ENCODE results near the gene RAB5A. TPM values are rescaled to one million over a fixed set of nuclear protein-coding genes. Genes with fewer than 3 reads are reported as not detected.
"Not testable (repeated sequence)": the region's sequence is repeated elsewhere in the genome, so short reads cannot be mapped to it uniquely, and the experiment has no call there.

RAB5A gene
- total RNA-seq, 1 experiment from 2014 or later, result 102 TPM

DNA sequence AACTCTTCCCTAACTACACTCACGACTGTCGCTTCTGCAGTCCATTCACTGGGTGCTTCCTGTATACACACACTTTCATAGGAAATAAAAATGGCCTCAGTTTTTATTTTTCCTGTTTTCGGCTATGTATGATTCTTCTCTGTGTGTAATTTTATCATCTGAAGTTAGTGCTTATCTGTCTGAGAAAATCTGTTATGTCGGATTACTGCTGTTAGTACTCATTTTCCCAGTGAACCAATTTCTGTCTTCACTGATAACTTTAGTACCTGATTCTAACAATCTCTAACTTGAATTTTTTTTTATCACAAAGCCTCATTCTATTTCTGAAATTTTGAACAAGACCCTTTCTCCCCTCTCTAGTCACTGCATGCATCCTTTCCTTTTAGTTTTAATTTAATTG is 20.9 kb downstream of the RAB5A start:
- intact Hi-C loops (cut with micrococcal nuclease), result no loop called here
- BruUV-seq (replicated peaks), result no TSS peak
- POLR2A ChIA-PET, result no interaction called here
- no peak for DNase-seq (ENCODE audit: unreplicated experiment)
- CTCF ChIA-PET, result no interaction called here
- peaks cover 20% of the 10 kb centered on the region for H3K36me3 Mint-ChIP-seq (ENCODE audit: insufficient read depth, unreplicated experiment)
- no peaks in the 10 kb centered on the region for H3K9me3 Mint-ChIP-seq (ENCODE audit: unreplicated experiment)
- no peak overlapping the region for H3K27ac Mint-ChIP-seq (ENCODE audit: low read depth, unreplicated experiment)
- H3K4me1 Mint-ChIP-seq (ENCODE audit: insufficient read depth, unreplicated experiment), result peaks cover 22% of the 10 kb centered on the region
- H3K27me3 Mint-ChIP-seq (ENCODE audit: insufficient read depth, unreplicated experiment), result no peaks in the 10 kb centered on the region
- no peak overlapping the region for H3K4me3 Mint-ChIP-seq (ENCODE audit: unreplicated experiment)
- TF ChIP-seq, protein P1, sequence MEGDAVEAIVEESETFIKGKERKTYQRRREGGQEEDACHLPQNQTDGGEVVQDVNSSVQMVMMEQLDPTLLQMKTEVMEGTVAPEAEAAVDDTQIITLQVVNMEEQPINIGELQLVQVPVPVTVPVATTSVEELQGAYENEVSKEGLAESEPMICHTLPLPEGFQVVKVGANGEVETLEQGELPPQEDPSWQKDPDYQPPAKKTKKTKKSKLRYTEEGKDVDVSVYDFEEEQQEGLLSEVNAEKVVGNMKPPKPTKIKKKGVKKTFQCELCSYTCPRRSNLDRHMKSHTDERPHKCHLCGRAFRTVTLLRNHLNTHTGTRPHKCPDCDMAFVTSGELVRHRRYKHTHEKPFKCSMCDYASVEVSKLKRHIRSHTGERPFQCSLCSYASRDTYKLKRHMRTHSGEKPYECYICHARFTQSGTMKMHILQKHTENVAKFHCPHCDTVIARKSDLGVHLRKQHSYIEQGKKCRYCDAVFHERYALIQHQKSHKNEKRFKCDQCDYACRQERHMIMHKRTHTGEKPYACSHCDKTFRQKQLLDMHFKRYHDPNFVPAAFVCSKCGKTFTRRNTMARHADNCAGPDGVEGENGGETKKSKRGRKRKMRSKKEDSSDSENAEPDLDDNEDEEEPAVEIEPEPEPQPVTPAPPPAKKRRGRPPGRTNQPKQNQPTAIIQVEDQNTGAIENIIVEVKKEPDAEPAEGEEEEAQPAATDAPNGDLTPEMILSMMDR (IDR thresholded peaks at IDR 0.05; ENCODE audit: unreplicated experiment), result no peak

DNA sequence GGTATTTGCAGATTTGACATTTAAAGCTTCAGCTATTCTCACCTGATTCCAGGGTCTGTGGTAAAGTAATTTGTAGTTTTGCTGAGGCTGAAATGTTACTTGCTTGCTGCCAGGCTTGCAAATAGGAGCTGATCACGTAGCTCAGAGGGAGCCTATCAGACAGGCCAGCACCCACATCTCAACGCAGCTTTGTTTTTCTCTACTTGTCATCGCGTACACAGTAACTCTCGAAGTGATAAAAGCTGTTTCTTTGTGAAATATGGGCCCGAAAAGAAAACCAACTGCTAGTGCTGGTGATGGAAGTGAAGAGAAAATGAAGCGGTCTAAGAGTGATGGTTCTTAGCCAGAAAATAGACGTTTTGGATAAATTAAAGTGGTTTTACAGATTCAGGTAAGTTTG is 23.4 kb downstream of the RAB5A start:
- peaks cover 38% of the 10 kb centered on the region for H3K36me3 Mint-ChIP-seq (ENCODE audit: insufficient read depth, unreplicated experiment)
- TF ChIP-seq, protein P1 (IDR thresholded peaks at IDR 0.05; ENCODE audit: unreplicated experiment), result no peak
- ChIA-PET POLR2A (interaction anchor here (0.6 kb wide), 1 partner anchor 372 kb away, joined by 3 read pairs; no protein-coding TSS in a partner anchor), CTCF (no interaction called here)
- peaks cover 22% of the 10 kb centered on the region for H3K4me1 Mint-ChIP-seq (ENCODE audit: insufficient read depth, unreplicated experiment)
- no peak for DNase-seq (ENCODE audit: unreplicated experiment)
- H3K4me3 Mint-ChIP-seq (ENCODE audit: unreplicated experiment), result no peak overlapping the region
- BruUV-seq (replicated peaks), result no TSS peak
- no peak overlapping the region for H3K27ac Mint-ChIP-seq (ENCODE audit: low read depth, unreplicated experiment)
- no peaks in the 10 kb centered on the region for H3K27me3 Mint-ChIP-seq (ENCODE audit: insufficient read depth, unreplicated experiment)
- no peaks in the 10 kb centered on the region for H3K9me3 Mint-ChIP-seq (ENCODE audit: unreplicated experiment)
- intact Hi-C loops (cut with micrococcal nuclease), result no loop called here

DNA sequence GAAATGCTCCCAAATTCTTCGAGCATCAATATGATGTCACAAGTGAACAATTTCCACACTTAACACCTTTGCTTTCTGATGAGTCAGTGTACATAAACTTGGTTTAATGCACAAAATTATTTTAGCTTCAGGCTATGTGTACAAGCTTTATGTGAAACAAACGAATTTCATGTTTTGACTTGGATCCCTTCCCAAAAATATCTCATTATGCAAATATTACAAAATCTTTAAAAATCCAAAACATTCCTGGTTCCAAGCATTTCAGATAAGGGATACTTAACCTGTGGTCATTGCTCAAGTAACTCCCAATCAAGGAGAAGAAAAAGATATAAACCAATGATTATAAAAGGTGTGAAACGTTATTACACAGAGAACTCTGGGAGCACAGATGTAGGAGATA is 25.2 kb downstream of the RAB5A start:
- Mint-ChIP-seq H3K4me3 (ENCODE audit: unreplicated experiment) (no peak overlapping the region), H3K27me3 (ENCODE audit: insufficient read depth, unreplicated experiment) (no peaks in the 10 kb centered on the region), H3K4me1 (ENCODE audit: insufficient read depth, unreplicated experiment) (peaks cover 16% of the 10 kb centered on the region), H3K36me3 (ENCODE audit: insufficient read depth, unreplicated experiment) (peaks cover 56% of the 10 kb centered on the region), H3K27ac (ENCODE audit: low read depth, unreplicated experiment) (no peak overlapping the region), H3K9me3 (ENCODE audit: unreplicated experiment) (no peaks in the 10 kb centered on the region)
- POLR2A ChIA-PET, result interaction anchor here (1.3 kb wide), 1 partner anchor 27 kb away, joined by 3 read pairs; no protein-coding TSS in a partner anchor
- DNase-seq (ENCODE audit: unreplicated experiment), result peak; percentile 73
- TF ChIP-seq, protein P1 (IDR thresholded peaks at IDR 0.05; ENCODE audit: unreplicated experiment), result no peak
- no TSS peak for BruUV-seq (replicated peaks)
- CTCF ChIA-PET, result interaction anchor here (0.7 kb wide), 1 partner anchor 169 kb away, joined by 3 read pairs; no protein-coding TSS in a partner anchor
- intact Hi-C loops (cut with micrococcal nuclease), result no loop called here

DNA sequence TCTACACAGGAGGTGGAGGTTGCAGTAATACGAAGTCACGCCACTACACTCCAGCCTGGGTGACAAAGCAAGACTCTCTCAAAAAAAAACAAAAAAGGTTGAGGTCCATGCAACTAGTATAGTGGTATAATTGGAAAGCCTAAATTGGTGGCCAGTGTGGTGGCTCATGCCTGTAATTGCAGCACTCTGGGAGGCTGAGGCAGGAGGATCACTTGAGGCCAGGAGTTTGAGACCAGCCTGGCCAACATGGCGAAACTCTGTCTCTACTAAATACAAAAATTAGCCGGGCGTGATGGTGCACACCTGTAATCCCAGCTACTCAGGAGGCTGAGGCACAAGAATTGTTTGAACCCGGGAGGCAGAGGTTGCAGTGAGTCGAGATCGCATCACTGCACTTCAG is 42.0 kb downstream of the RAB5A start:
- H3K27me3 Mint-ChIP-seq (ENCODE audit: insufficient read depth, unreplicated experiment); H3K9me3 Mint-ChIP-seq (ENCODE audit: unreplicated experiment); BruUV-seq (replicated peaks); intact Hi-C loops (cut with micrococcal nuclease); H3K27ac Mint-ChIP-seq (ENCODE audit: low read depth, unreplicated experiment); DNase-seq (ENCODE audit: unreplicated experiment); H3K4me3 Mint-ChIP-seq (ENCODE audit: unreplicated experiment); H3K4me1 Mint-ChIP-seq (ENCODE audit: insufficient read depth, unreplicated experiment): not testable (repeated sequence)
- ChIA-PET POLR2A (interaction anchor here (0.7 kb wide), 1 partner anchor 13 kb away, joined by 3 read pairs; no protein-coding TSS in a partner anchor), CTCF (interaction anchor here (1.1 kb wide), 1 partner anchor 13 kb away, joined by 4 read pairs; no protein-coding TSS in a partner anchor)
- H3K36me3 Mint-ChIP-seq (ENCODE audit: insufficient read depth, unreplicated experiment), result peaks cover 48% of the 10 kb centered on the region

DNA sequence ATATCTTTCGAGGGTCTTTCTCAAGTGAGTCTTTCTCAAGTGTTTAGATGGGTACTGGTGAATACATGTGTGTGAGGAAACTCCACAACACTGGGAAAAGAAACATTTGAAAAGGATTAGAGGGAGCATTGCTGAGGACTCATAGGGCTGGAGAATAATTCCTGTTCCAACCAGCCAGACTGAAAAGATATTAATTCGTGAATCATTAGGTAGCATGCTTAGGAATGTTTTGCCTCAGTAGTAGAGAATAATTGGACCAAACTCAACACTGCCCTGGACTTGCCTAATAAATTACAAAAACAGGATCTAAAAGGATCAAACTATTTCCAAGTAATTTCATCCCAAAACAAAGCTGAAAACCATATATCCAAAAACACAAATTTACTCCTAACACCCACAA is 47.9 kb downstream of the RAB5A start:
- ChIA-PET CTCF (interaction anchor here (0.7 kb wide), 1 partner anchor 19 kb away, joined by 3 read pairs; no protein-coding TSS in a partner anchor), POLR2A (interaction anchor here (0.7 to 1.0 kb wide), 2 partner anchors 106 to 284 kb away, joined by 3 read pairs; no protein-coding TSS in a partner anchor)
- Mint-ChIP-seq H3K36me3 (ENCODE audit: insufficient read depth, unreplicated experiment) (peaks cover 7% of the 10 kb centered on the region), H3K9me3 (ENCODE audit: unreplicated experiment) (no peaks in the 10 kb centered on the region), H3K4me3 (ENCODE audit: unreplicated experiment) (no peak overlapping the region), H3K27ac (ENCODE audit: low read depth, unreplicated experiment) (no peak overlapping the region), H3K27me3 (ENCODE audit: insufficient read depth, unreplicated experiment) (no peaks in the 10 kb centered on the region), H3K4me1 (ENCODE audit: insufficient read depth, unreplicated experiment) (no peaks in the 10 kb centered on the region)
- BruUV-seq (replicated peaks), result no TSS peak
- intact Hi-C loops (cut with micrococcal nuclease), result no loop called here
- TF ChIP-seq, protein P1 (IDR thresholded peaks at IDR 0.05; ENCODE audit: unreplicated experiment), result no peak
- no peak for DNase-seq (ENCODE audit: unreplicated experiment)

Data from MCF 10A (cell line).